ENCODE measurements around the gene RAX.

DNA sequence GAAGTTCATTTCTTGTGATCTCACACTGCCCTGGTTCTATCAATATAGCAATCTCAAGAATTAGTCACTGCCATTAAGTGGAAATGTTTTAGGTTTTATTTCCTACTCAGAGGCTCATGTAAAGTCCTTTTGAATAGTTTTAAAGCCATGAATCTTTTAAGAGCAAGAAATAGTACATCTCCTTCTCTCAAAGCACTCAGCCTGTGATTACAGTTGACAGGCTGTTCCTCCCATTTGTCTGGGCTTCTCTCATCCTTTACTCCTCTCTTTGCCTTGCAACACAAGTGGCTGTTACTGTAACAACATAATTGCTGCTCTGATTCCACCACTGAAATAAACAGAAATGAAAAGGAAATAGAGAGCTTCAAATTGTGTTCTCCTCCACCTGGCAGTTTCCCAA, 34.9 kb downstream of the RAX start:
- TF ChIP-seq, protein P1, sequence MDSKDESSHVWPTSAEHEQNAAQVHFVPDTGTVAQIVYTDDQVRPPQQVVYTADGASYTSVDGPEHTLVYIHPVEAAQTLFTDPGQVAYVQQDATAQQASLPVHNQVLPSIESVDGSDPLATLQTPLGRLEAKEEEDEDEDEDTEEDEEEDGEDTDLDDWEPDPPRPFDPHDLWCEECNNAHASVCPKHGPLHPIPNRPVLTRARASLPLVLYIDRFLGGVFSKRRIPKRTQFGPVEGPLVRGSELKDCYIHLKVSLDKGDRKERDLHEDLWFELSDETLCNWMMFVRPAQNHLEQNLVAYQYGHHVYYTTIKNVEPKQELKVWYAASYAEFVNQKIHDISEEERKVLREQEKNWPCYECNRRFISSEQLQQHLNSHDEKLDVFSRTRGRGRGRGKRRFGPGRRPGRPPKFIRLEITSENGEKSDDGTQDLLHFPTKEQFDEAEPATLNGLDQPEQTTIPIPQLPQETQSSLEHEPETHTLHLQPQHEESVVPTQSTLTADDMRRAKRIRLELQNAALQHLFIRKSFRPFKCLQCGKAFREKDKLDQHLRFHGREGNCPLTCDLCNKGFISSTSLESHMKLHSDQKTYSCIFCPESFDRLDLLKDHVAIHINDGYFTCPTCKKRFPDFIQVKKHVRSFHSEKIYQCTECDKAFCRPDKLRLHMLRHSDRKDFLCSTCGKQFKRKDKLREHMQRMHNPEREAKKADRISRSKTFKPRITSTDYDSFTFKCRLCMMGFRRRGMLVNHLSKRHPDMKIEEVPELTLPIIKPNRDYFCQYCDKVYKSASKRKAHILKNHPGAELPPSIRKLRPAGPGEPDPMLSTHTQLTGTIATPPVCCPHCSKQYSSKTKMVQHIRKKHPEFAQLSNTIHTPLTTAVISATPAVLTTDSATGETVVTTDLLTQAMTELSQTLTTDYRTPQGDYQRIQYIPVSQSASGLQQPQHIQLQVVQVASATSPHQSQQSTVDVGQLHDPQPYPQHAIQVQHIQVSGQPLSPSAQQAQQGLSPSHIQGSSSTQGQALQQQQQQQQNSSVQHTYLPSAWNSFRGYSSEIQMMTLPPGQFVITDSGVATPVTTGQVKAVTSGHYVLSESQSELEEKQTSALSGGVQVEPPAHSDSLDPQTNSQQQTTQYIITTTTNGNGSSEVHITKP (tag by site-specific recombination; IDR thresholded peaks at IDR 0.05), result no peak
- TF ChIP-seq YY1 (tag by site-specific recombination; IDR thresholded peaks at IDR 0.05) (no peak), ZBTB7A (tag by site-specific recombination; IDR thresholded peaks at IDR 0.05; ENCODE audit: low read depth) (no peak), ZNF423 (tag by site-specific recombination; IDR thresholded peaks at IDR 0.05) (no peak)
- TF ChIP-seq, protein P2, sequence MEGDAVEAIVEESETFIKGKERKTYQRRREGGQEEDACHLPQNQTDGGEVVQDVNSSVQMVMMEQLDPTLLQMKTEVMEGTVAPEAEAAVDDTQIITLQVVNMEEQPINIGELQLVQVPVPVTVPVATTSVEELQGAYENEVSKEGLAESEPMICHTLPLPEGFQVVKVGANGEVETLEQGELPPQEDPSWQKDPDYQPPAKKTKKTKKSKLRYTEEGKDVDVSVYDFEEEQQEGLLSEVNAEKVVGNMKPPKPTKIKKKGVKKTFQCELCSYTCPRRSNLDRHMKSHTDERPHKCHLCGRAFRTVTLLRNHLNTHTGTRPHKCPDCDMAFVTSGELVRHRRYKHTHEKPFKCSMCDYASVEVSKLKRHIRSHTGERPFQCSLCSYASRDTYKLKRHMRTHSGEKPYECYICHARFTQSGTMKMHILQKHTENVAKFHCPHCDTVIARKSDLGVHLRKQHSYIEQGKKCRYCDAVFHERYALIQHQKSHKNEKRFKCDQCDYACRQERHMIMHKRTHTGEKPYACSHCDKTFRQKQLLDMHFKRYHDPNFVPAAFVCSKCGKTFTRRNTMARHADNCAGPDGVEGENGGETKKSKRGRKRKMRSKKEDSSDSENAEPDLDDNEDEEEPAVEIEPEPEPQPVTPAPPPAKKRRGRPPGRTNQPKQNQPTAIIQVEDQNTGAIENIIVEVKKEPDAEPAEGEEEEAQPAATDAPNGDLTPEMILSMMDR (tag by site-specific recombination; IDR thresholded peaks at IDR 0.05), result no peak
- TF ChIP-seq, protein P3, sequence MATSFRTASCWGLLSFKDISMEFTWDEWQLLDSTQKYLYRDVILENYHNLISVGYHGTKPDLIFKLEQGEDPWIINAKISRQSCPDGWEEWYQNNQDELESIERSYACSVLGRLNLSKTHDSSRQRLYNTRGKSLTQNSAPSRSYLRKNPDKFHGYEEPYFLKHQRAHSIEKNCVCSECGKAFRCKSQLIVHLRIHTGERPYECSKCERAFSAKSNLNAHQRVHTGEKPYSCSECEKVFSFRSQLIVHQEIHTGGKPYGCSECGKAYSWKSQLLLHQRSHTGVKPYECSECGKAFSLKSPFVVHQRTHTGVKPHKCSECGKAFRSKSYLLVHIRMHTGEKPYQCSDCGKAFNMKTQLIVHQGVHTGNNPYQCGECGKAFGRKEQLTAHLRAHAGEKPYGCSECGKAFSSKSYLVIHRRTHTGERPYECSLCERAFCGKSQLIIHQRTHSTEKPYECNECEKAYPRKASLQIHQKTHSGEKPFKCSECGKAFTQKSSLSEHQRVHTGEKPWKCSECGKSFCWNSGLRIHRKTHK (tag by site-specific recombination; IDR thresholded peaks at IDR 0.05), result no peak

All from HEK293 (cell line).